Upper lobe of right lung (tissue), 1 donor: ENCODE results near the gene OR4K5. TPM values are rescaled to one million over a fixed set of nuclear protein-coding genes. Genes with fewer than 3 reads are reported as not detected.

Experiments used
- ATAC-seq: fragments of 200-7000 bp; cut with Tn5 transposase; one replicate; pipeline ENCODE4 v1.9.1; 2020; ENCODE audit warnings: mild to moderate bottlenecking, moderate library complexity
- DNase-seq: peaks from one replicate; pipeline ENCODE4 v3.0.0-alpha.2; 2020
- H3K27ac ChIP-seq: fragments of 200-600 bp; one replicate; pipeline ENCODE4 v1.8.0; 2022
- H3K27me3 ChIP-seq: fragments of 200-600 bp; one replicate; pipeline ENCODE4 v1.8.0; 2022; ENCODE audit warnings: mild to moderate bottlenecking
- H3K36me3 ChIP-seq: fragments of 200-600 bp; one replicate; pipeline ENCODE4 v1.8.0; 2022
- H3K4me1 ChIP-seq: fragments of 200-600 bp; one replicate; pipeline ENCODE4 v1.8.0; 2022
- H3K4me3 ChIP-seq: fragments of 200-600 bp; one replicate; pipeline ENCODE4 v1.8.0; 2022; ENCODE audit warnings: mild to moderate bottlenecking
- H3K9me3 ChIP-seq: fragments of 200-600 bp; one replicate; pipeline ENCODE4 v1.8.0; 2022
- CTCF ChIP-seq: fragments of 200-600 bp; IDR thresholded peaks from one replicate; pipeline ENCODE4 v1.8.0; 2022; ENCODE audit warnings: antibody characterized with exemption
- intact Hi-C: fragments of 100-400 bp; cut with DNase I; formaldehyde crosslinking; loops from one replicate; pipeline ENCODE4 v1.11.0; 2022
- total RNA-seq: library from RNA; stranded (reverse); fragmentation: NEBNext Ultra II Directional; extraction: Animal tissue kit (Norgen Biotek cat#: 25700); gene quantifications from one replicate; pipeline ENCODE4 v1.2.1, GENCODE V29; 2021
- donor health status: DM: no; HTN: yes; CAD: no; lungs with severe emphysema.

Gene OR4K5
- total RNA-seq, 1 donor from 2014 or later = not detected

- no peaks in the 10 kb centered on the region for H3K27me3 ChIP-seq
- peak; percentile 45 for ATAC-seq
- no peaks in the 10 kb centered on the region for H3K36me3 ChIP-seq
- peaks cover 9% of the 10 kb centered on the region for H3K9me3 ChIP-seq
- no peaks in the 10 kb centered on the region for H3K4me1 ChIP-seq
- intact Hi-C loops = no loop called here
- TF ChIP-seq CTCF = no peak
- no peak overlapping the region for H3K4me3 ChIP-seq
- H3K27ac ChIP-seq = no peak overlapping the region
- DNase-seq = no peak
Measured at GRCh38 chr14:19900999-19901398, 19.4 kb upstream of the OR4K5 start.

DNA sequence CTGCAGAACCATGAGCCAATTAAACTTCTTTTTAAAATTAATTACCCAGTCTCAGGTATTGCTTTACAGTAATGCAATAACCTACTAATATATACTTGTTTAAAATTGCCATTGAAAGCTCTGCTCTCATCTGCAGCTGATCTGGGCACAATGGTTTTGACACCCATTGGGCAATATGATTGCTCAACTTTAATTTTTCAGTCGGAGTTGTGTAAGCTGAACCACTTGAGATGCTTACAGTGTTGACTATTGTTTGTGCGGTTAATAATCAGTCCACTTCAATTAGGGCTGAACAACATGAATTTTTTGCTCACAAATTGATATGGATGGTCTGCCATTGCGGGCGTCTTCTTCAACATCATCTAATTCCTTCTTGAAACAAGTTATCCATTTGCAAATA is 18.0 kb upstream of the OR4K5 start:
- H3K4me3 ChIP-seq = no peak overlapping the region
- DNase-seq (no peak), ATAC-seq (peak; percentile 67)
- H3K36me3 ChIP-seq = no peaks in the 10 kb centered on the region
- H3K4me1 ChIP-seq = no peaks in the 10 kb centered on the region
- H3K9me3 ChIP-seq = no peaks in the 10 kb centered on the region
- intact Hi-C loops = no loop called here
- no peaks in the 10 kb centered on the region for H3K27me3 ChIP-seq
- TF ChIP-seq CTCF = no peak
- H3K27ac ChIP-seq = no peak overlapping the region

GRCh38 chr14:19906665-19907064 is 13.7 kb upstream of the OR4K5 start:
- DNase-seq = no peak
- intact Hi-C loops = no loop called here
- no peak for TF ChIP-seq CTCF
- Histone ChIP-seq H3K27me3 (no peaks in the 10 kb centered on the region), H3K27ac (no peak overlapping the region), H3K36me3 (no peaks in the 10 kb centered on the region), H3K4me1 (no peaks in the 10 kb centered on the region), H3K9me3 (no peaks in the 10 kb centered on the region), H3K4me3 (no peak overlapping the region)
- no peak for ATAC-seq

GRCh38 chr14:19911114-19911513 is 9.3 kb upstream of the OR4K5 start:
- Histone ChIP-seq H3K27me3 (no peaks in the 10 kb centered on the region), H3K9me3 (no peaks in the 10 kb centered on the region), H3K36me3 (no peaks in the 10 kb centered on the region), H3K27ac (no peak overlapping the region), H3K4me3 (no peak overlapping the region), H3K4me1 (no peaks in the 10 kb centered on the region)
- ATAC-seq (no peak), DNase-seq (no peak)
- TF ChIP-seq CTCF = no peak
- intact Hi-C loops = no loop called here

DNA sequence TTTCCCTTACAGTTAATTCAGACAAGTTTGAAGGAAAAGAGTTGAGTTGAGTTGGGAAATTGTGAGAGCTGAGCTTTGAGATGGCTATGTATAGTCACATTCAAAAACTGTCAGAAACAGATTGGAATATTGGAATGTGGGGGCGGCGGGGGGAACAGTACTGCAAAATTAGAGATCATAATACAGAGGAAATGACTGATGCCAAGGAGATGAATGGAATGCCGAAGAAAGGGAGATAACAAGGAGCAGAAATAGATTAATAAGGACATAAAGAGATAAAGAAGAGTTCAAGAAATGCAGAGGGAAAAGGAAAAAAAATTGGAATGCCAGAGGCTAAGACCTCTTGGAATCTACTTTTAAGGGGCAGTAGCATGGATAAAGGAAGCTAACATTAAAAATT is 3.2 kb upstream of the OR4K5 start:
- no peak for TF ChIP-seq CTCF
- H3K27me3 ChIP-seq = no peaks in the 10 kb centered on the region
- no peaks in the 10 kb centered on the region for H3K4me1 ChIP-seq
- H3K36me3 ChIP-seq = no peaks in the 10 kb centered on the region
- no peak for ATAC-seq
- no peak overlapping the region for H3K27ac ChIP-seq
- H3K4me3 ChIP-seq = no peak overlapping the region
- no peaks in the 10 kb centered on the region for H3K9me3 ChIP-seq
- intact Hi-C loops = no loop called here
- DNase-seq = no peak

GRCh38 chr14:19917955-19918518 is 2.4 kb upstream of the OR4K5 start:
- H3K27me3 ChIP-seq = no peaks in the 10 kb centered on the region
- no peaks in the 10 kb centered on the region for H3K9me3 ChIP-seq
- ATAC-seq = peak; percentile 75
- H3K4me1 ChIP-seq = no peaks in the 10 kb centered on the region
- intact Hi-C loops = no loop called here
- H3K36me3 ChIP-seq = no peaks in the 10 kb centered on the region
- TF ChIP-seq CTCF = no peak
- no peak overlapping the region for H3K4me3 ChIP-seq
- no peak overlapping the region for H3K27ac ChIP-seq
- DNase-seq = no peak
